Activated effector memory CD4-positive, alpha-beta T cell treated with anti-CD3 and anti-CD28 coated beads, Interleukin-2, amount 50 U/mL, for 16 hours (primary cell): ENCODE measurements around the gene TKFC.

ENCODE experiments used
- DNase-seq: peaks from one replicate; pipeline ENCODE4 v3.0.0-alpha.2; 2020

Gene TKFC

DNA sequence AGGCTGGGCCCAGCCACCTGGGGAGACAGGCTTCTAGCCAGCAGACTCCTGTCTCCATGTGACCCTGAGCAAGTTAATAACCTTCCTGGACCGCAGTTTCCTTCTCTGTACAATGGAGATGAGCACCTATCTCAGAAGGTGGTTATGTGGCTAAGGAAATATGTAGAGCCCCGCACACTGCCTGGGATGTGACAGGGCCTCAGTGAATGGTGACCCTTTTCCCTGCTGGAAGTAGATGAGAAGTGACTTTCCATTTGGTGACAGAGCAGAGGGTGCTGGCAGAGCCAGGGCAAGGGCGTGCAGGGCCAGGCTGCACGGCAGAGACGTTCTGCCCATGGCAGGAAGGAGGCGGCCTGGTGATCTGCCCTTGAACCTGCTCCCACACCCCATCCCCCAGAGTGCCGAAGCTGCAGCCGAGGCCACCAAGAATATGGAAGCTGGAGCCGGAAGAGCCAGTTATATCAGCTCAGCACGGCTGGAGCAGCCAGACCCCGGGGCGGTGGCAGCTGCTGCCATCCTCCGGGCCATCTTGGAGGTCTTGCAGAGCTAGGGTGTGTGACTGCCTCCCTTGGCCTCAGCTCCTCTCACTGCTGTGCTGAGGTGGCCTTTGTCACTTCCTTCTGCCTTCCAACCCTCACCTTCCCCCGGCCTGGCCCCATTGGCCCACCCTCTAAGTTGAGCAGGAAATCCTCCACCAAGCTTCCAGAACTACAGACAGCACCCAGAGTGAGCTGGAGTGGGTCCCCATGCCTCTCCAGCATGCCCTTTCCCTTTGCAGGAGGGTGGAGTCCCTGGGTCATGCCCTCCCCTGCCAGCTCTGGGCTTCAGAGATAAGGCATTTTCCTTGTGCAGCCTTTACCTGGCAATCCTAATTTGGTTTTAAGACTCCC, 13.2 kb downstream of the TKFC start:
- no peak for DNase-seq

DNA sequence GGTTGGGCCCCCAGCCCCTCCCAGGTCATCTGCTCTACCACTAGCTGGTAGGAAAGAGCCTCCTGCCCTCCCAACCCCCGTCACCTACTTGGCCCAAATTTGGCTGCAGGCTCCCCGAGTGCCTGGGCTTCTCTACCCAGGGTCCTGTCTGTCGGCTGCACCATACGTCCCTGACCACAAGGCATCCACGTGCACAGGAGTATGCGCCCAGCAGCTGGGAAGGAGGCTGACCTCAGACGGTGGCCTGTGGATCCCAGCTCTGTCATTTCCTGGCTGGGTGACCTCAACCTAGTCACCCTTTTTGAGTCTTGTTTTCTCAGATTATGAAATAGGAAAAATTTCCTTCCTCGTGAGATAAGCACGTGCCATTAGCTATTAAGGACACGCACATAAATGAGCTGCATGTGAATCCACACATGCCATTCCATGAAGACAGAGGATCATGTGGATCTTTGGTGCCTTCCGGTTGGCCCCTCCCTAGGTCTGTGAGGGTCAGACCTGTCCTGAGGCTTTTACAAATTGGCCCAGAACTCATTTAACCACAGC, 15.0 kb downstream of the TKFC start:
- DNase-seq: no peak

- DNase-seq: no peak
These were observed 16.2 kb downstream of the TKFC start for GRCh38 chr11:61349189-61349751.

DNA sequence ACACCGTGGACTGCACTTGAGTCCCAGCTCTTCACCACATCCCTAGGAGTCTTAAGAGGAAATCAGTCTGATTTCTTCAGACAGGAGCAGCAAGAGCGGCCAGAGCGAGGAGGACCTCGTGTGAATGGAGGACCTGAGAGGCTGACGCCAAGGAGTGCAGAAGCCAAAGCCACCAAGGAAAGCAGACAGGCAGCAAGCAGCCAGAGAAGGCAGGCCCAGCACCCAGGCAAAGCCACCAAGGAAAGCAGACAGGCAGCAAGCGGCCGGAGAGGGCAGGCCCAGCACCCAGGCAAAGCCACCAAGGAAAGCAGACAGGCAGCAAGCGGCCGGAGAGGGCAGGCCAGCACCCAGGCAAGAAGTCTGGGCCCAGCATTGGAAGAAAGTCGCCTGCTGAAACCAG, 16.9 kb downstream of the TKFC start:
- no peak for DNase-seq

DNA sequence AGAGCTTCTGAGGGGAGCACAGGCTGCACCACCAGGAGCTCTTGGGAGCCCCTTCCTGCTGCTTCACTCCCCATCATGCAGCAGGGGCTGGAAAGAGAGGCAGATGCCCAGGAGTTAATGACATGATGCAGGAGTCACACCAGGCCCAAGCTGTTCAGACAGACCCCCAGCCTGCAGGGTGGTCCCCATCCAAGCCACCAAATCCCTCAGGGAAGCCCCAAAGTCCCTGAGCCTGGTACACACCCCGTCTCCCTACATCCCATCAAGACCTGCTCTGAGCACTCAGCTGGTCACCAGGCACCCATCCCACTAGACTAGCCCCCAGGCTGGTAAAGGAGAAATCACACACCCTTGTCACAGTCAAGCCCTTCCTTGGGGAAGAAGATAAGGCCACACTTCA, 17.3 kb downstream of the TKFC start:
- no peak for DNase-seq

DNA sequence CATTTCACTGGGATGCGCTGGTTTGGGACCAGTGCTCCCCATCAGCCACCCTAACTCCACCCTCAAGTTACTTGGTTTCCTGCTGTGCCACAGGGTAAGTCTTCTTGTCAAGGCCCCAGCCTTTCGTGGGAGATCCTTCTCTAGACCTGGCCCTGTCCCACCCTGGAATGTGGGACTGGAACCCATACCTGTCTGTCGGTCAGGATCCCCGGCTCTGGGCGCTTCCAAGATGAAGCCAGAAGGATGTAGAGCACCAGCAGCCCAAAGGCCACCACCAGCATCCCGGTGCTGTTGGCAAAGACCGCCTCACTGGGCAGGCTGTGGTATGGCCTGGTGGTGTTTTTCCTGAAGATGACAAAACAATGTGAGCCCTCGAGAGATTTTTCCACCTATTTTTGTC, 17.8 kb downstream of the TKFC start:
- no peak for DNase-seq

DNA sequence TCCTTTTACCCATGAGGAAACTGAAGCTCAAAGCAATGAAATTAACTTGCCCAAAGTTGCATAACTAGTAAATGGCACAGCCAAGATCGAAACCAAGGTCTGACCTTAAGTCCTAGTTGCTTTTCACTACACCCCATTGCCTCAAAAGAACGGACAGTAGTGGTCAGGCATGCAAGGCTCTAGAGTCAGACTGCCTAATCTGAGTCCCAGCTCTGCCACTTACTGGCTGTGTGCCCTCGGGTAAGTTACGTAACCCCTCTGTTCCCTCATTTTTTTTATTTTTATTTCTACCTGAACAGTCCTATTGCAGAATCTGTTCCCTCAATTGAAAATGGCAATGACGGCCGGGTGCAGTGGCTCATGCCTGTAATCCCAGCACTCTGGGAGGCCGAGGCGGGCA, 19.0 kb downstream of the TKFC start:
- no peak for DNase-seq

GRCh38 chr11:61353131-61354067, 20.4 kb downstream of the TKFC start:
- no peak for DNase-seq

- DNase-seq: no peak
These were observed 21.2 kb downstream of the TKFC start for GRCh38 chr11:61354208-61354607.

GRCh38 chr11:61356706-61357105, 23.7 kb downstream of the TKFC start:
- no peak for DNase-seq

DNA sequence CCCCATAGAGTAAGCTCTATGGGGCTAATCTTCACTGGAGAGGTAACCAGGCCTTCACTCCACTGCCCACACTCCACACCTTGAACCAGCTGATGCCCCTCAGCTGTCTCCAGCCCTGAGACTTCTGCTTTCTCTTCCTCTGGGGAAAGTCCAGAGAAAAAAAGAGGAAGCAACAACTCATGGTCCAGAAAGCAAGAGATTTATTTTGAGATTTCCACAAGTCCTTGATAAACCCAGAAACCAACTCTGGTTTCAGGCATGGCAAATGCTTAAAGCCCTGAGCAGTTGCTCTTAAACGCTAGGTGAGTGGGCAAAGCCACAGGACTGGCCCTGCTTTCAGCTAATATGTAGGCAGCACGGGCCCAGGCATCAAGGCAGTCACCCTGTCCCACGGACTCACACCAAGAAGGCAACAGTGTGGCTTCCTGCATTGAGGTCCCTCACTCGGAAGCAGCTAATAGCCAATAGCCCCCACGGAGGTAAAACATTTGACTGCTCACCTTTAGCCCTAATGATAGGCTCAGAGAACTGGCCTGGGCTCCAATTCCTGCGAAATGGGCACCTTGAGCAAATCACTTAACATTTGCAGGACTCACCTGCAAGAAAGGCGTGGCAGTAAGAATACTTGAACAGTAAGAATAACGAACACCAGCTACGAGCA, 24.3 kb downstream of the TKFC start:
- no peak for DNase-seq

DNA sequence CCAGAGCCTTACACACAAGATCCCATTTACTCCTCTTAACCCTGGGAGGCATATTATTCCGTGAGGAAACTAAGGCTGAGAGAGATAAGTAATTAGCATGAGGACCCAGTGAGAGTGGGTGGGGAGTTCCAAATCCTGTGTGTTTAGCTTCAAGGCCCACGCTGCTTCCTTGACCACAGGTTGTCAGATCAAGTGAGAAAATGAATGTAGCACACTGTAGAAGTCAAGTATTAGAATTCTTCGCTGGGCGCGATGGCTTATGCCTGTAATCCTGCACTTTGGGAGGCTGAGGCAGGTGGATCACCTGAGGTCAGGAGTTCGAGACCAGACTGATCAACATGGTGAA, 24.8 kb downstream of the TKFC start:
- no peak for DNase-seq

DNA sequence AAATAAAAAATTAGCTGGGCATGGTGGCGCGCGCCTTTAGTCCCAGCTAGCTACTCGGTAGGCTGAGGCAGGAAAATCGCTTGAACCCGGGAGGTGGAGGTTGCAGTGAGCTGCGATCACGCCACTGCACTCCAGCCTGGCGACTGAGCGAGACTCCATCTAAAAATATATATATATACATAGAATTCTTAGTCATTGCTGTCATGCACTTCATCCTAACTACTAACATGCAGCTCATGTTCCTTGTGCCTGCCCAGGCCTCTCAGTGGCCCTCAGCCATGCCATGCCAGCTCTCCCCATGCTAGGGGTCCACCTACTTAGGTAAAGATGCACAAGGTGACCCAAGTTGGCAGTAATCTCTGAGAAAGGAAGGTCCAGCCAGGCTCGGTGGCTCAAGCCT, 25.5 kb downstream of the TKFC start:
- DNase-seq: no peak

GRCh38 chr11:61359516-61359915, 26.5 kb downstream of the TKFC start:
- DNase-seq: no peak

DNA sequence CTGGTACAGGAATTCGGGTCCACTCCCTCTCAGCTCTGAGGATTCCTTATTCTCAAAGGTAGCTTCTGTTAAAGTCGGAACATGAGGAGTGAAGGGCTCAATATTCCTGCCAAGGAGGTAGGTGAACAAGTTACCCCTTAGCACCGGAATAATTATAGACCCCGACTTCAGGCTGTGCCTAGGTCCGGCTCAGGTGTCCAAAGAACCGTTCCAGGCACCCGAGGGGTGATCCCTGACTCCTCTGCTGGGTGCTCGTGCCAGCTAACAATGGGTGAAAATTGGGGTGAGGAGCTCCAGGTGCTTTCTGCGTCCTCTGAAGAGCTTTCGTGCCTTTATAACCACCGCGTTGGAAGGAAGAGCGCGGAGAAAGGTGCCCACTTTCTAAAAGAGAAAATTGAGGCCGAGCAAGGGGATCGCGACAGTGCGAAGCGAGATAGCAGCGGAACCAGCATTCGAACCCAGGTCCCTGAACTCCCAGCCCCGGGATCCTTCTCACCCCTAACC, 28.3 kb downstream of the TKFC start:
- DNase-seq: no peak

GRCh38 chr11:61361741-61362541, 28.9 kb downstream of the TKFC start, which contains the start of the genes CYB561A3 and TMEM138:
Gene CYB561A3, minus strand, starts transcription at chr11:61361882. Its CDS starts 5,169 bp downstream, at chr11:61356713.
Gene TMEM138, plus strand, starts transcription at chr11:61362374. Its CDS starts 2,017 bp downstream, at chr11:61364391.
- peak; percentile 96 for DNase-seq

- DNase-seq: no peak
These were observed 29.5 kb downstream of the TKFC start for GRCh38 chr11:61362542-61362875.

GRCh38 chr11:61364012-61364675, 31.1 kb downstream of the TKFC start:
- DNase-seq: no peak

- no peak for DNase-seq
These were observed 34.4 kb downstream of the TKFC start for GRCh38 chr11:61367406-61367805.

GRCh38 chr11:61368646-61369045, 35.6 kb downstream of the TKFC start:
- no peak for DNase-seq
